Tibial nerve (tissue), 4 donors: ENCODE data around the gene CLASP2. TPM values are rescaled to one million over a fixed set of nuclear protein-coding genes. Genes with fewer than 3 reads are reported as not detected.
"Not testable (repeated sequence)": the region's sequence is repeated elsewhere in the genome, so short reads cannot be mapped to it uniquely, and the experiment has no call there.

Experiments used
- DNase-seq, 2 donors: peaks; one replicate each; pipeline ENCODE4 v3.0.0-alpha.2; 2019; ENCODE audit warnings: low spot score in 2 of 2
- H3K27ac ChIP-seq, 4 donors: fragments of 200-600 bp; sonication (generic) in 3 of 4; one replicate each; pipeline ENCODE4 v1.5.1; 2017 to 2019; ENCODE audit warnings: mild to moderate bottlenecking in 1 of 4
- H3K27me3 ChIP-seq, 2 donors: fragments of 200-600 bp; sonication (generic) in 1 of 2; one replicate each; pipeline versions ENCODE4 v1.5.1 to v1.6.0; 2017 to 2019
- H3K36me3 ChIP-seq, 3 donors: fragments of 200-600 bp; sonication (generic); one replicate each; pipeline ENCODE4 v1.5.1; 2018 to 2019
- H3K4me1 ChIP-seq, 4 donors: fragments of 200-600 bp; sonication (generic) in 3 of 4; one replicate each; pipeline ENCODE4 v1.5.1; 2017 to 2019
- H3K4me3 ChIP-seq, 4 donors: fragments of 200-600 bp; sonication (generic) in 3 of 4; one replicate each; pipeline ENCODE4 v1.5.1; 2017 to 2019; ENCODE audit warnings: mild to moderate bottlenecking in 1 of 4, moderate library complexity in 1 of 4
- H3K9me3 ChIP-seq, 4 donors: fragments of 200-600 bp; sonication (generic) in 3 of 4; one replicate each; pipeline ENCODE4 v1.5.1; 2017 to 2019
- CTCF ChIP-seq, 5 experiments: fragments of 200-600 bp in 3 of 5; fragments of 450-650 bp in 2 of 5; sonication (generic) in 3 of 5; IDR thresholded peaks; one replicate each; pipeline ENCODE4 v1.5.1; 2016 to 2019; ENCODE audit warnings: antibody characterized with exemption in 5 of 5, mild to moderate bottlenecking in 3 of 5, moderate library complexity in 2 of 5
- EP300 ChIP-seq, 2 donors: sonication (generic); formaldehyde crosslinking; IDR thresholded peaks; one replicate each; pipeline ENCODE4 v1.6.1; 2017; ENCODE audit warnings: antibody characterized with exemption in 2 of 2, mild to moderate bottlenecking in 1 of 2
- POLR2A ChIP-seq, 2 donors: fragments of 450-650 bp; IDR thresholded peaks; one replicate each; pipeline ENCODE4 v1.6.1; 2017; ENCODE audit warnings: antibody characterized with exemption in 2 of 2, mild to moderate bottlenecking in 2 of 2, moderate library complexity in 2 of 2
- WGBS, 2 donors: methylation state at CpG; one replicate each; pipeline ENCODE4 v1.1.5; 2018; 5-methylcytosine and 5-hydroxymethylcytosine counted together
- total RNA-seq, 4 donors: library from RNA; depleted of rRNA; stranded (reverse); fragments of >200 nt; gene quantifications; one replicate each; pipeline ENCODE4 v1.1.0, GENCODE V29; 2016

Gene CLASP2
- total RNA-seq, 4 donors from 2014 or later = 95.1 to 161 (median 106) TPM

GRCh38 chr3:33678073-33678472 is 40.0 kb downstream of the CLASP2 start:
- H3K36me3 ChIP-seq = peaks cover 0 to 49% (median 0%) of the 10 kb centered on the region in 3 donors
- H3K4me1 ChIP-seq = no peaks in the 10 kb centered on the region
- no peak overlapping the region for H3K27ac ChIP-seq
- H3K4me3 ChIP-seq = no peak overlapping the region
- DNase-seq = no peak
- WGBS, 2 donors = 97 to 100% methylated on average over 1 of the region's 1 CpG
- H3K27me3 ChIP-seq = no peaks in the 10 kb centered on the region
- no peak for TF ChIP-seq POLR2A (IDR thresholded peaks at IDR 0.05)
- H3K9me3 ChIP-seq = peaks cover 0 to 12% (median 0%) of the 10 kb centered on the region in 4 donors

- WGBS, 2 donors = 95 to 96% methylated on average over 2 of the region's 3 CpGs
- H3K4me3 ChIP-seq, H3K4me1 ChIP-seq, H3K27ac ChIP-seq, DNase-seq, H3K9me3 ChIP-seq, H3K27me3 ChIP-seq: not testable (repeated sequence)
- H3K36me3 ChIP-seq = peaks cover 0 to 26% (median 0%) of the 10 kb centered on the region in 3 donors
Measured at GRCh38 chr3:33673436-33673835, 44.6 kb downstream of the CLASP2 start.

- Histone ChIP-seq H3K27me3 (no peaks in the 10 kb centered on the region), H3K9me3 (no peaks in the 10 kb centered on the region), H3K4me1 (no peaks in the 10 kb centered on the region), H3K27ac (no peak overlapping the region), H3K4me3 (no peak overlapping the region), H3K36me3 (peaks cover 0 to 17% (median 0%) of the 10 kb centered on the region in 3 donors)
- WGBS, 2 donors = 84 to 90% methylated on average over 5 of the region's 5 CpGs
- TF ChIP-seq CTCF (IDR thresholded peaks at IDR 0.05) (no peak), POLR2A (IDR thresholded peaks at IDR 0.05) (no peak), EP300 (IDR thresholded peaks at IDR 0.05) (no peak)
- no peak for DNase-seq
Measured at GRCh38 chr3:33668618-33669017, 49.4 kb downstream of the CLASP2 start.

- DNase-seq = no peak
- 88% methylated on average over 2 of the region's 2 CpGs for WGBS, 2 donors
- H3K4me3 ChIP-seq = no peak overlapping the region
- H3K4me1 ChIP-seq = peaks cover 0 to 8% (median 4%) of the 10 kb centered on the region in 4 donors
- peaks cover 0 to under 1% (median 0%) of the 10 kb centered on the region in 3 donors for H3K36me3 ChIP-seq
- TF ChIP-seq CTCF (IDR thresholded peaks at IDR 0.05) (no peak), EP300 (IDR thresholded peaks at IDR 0.05) (no peak)
- no peaks in the 10 kb centered on the region for H3K9me3 ChIP-seq
- no peak overlapping the region for H3K27ac ChIP-seq
- H3K27me3 ChIP-seq = no peaks in the 10 kb centered on the region
Measured at GRCh38 chr3:33665294-33665693, 52.8 kb downstream of the CLASP2 start.

- TF ChIP-seq POLR2A (IDR thresholded peaks at IDR 0.05) (no peak), CTCF (IDR thresholded peaks at IDR 0.05) (no peak), EP300 (IDR thresholded peaks at IDR 0.05) (no peak)
Measured at GRCh38 chr3:33664195-33664594, 53.9 kb downstream of the CLASP2 start.

GRCh38 chr3:33663042-33663441 is 55.0 kb downstream of the CLASP2 start:
- no peak overlapping the region for H3K4me3 ChIP-seq
- no peaks in the 10 kb centered on the region for H3K36me3 ChIP-seq
- peaks cover 0 to 19% (median 10%) of the 10 kb centered on the region in 4 donors for H3K4me1 ChIP-seq
- TF ChIP-seq POLR2A (IDR thresholded peaks at IDR 0.05) = no peak
- DNase-seq = no peak
- no peaks in the 10 kb centered on the region for H3K9me3 ChIP-seq
- H3K27me3 ChIP-seq = no peaks in the 10 kb centered on the region
- no peak overlapping the region for H3K27ac ChIP-seq

More at GRCh38 chr3:33664195-33664594, 53.9 kb downstream of the CLASP2 start:
- H3K27ac ChIP-seq = no peak overlapping the region
- H3K4me1 ChIP-seq = peaks cover 0 to 16% (median 10%) of the 10 kb centered on the region in 4 donors
- H3K36me3 ChIP-seq = no peaks in the 10 kb centered on the region
- H3K9me3 ChIP-seq = no peaks in the 10 kb centered on the region
- no peak for DNase-seq
- no peaks in the 10 kb centered on the region for H3K27me3 ChIP-seq
- 55 to 62% methylated on average over 1 of the region's 1 CpG for WGBS, 2 donors
- H3K4me3 ChIP-seq = no peak overlapping the region
